ENCODE measurements around the gene PCP4. TPM values are rescaled to one million over a fixed set of nuclear protein-coding genes. Genes with fewer than 3 reads are reported as not detected.

PCP4 gene
- total RNA-seq, 4 donors from 2014 or later = not detected

GRCh38 chr21:39843916-39844315 lies 23.3 kb upstream of the PCP4 start:
- Histone ChIP-seq H3K9me3 (no peaks in the 10 kb centered on the region), H3K4me3 (no peak overlapping the region), H3K4me1 (no peaks in the 10 kb centered on the region), H3K27me3 (no peaks in the 10 kb centered on the region), H3K36me3 (no peaks in the 10 kb centered on the region), H3K27ac (no peak overlapping the region)
- ATAC-seq (no peak), DNase-seq (no peak)
- TF ChIP-seq CTCF (IDR thresholded peaks at IDR 0.05 in 4 of 5, conservative IDR thresholded peaks at IDR 0.05 in 1 of 5) = no peak
- no peak for TF ChIP-seq POLR2A (IDR thresholded peaks at IDR 0.05)
- intact Hi-C loops (cut with DNase I; ENCODE audit: low total_unique reads) (no loop called here), in situ Hi-C loops (cut with MboI; ENCODE audit: low sequenced_read_pairs in 4 of 4) (no loop called here)

- DNase-seq (no peak), ATAC-seq (no peak)
- TF ChIP-seq POLR2A (IDR thresholded peaks at IDR 0.05) (no peak), CTCF (IDR thresholded peaks at IDR 0.05 in 4 of 5, conservative IDR thresholded peaks at IDR 0.05 in 1 of 5) (no peak)
- H3K9me3 ChIP-seq = no peaks in the 10 kb centered on the region
- no peaks in the 10 kb centered on the region for H3K27me3 ChIP-seq
- in situ Hi-C loops (cut with MboI; ENCODE audit: low sequenced_read_pairs in 4 of 4) = no loop called here
- intact Hi-C loops (cut with DNase I; ENCODE audit: low total_unique reads) = no loop called here
- no peak overlapping the region for H3K4me3 ChIP-seq
- H3K27ac ChIP-seq = no peak overlapping the region
- no peaks in the 10 kb centered on the region for H3K36me3 ChIP-seq
- H3K4me1 ChIP-seq = no peaks in the 10 kb centered on the region
Observed at GRCh38 chr21:39845571-39846130, 21.6 kb upstream of the PCP4 start.

- Histone ChIP-seq H3K27ac (no peak overlapping the region), H3K27me3 (no peaks in the 10 kb centered on the region), H3K4me3 (no peak overlapping the region), H3K9me3 (no peaks in the 10 kb centered on the region), H3K4me1 (no peaks in the 10 kb centered on the region), H3K36me3 (no peaks in the 10 kb centered on the region)
- intact Hi-C loops (cut with DNase I; ENCODE audit: low total_unique reads) = no loop called here
- in situ Hi-C loops (cut with MboI; ENCODE audit: low sequenced_read_pairs in 4 of 4) = no loop called here
- TF ChIP-seq POLR2A (IDR thresholded peaks at IDR 0.05) (no peak), CTCF (IDR thresholded peaks at IDR 0.05 in 4 of 5, conservative IDR thresholded peaks at IDR 0.05 in 1 of 5) (no peak)
- ATAC-seq = no peak
- no peak for DNase-seq
Observed at GRCh38 chr21:39847877-39848276, 19.4 kb upstream of the PCP4 start.

GRCh38 chr21:39849014-39849655 lies 18.1 kb upstream of the PCP4 start:
- H3K4me3 ChIP-seq = no peak overlapping the region
- H3K9me3 ChIP-seq = no peaks in the 10 kb centered on the region
- in situ Hi-C loops (cut with MboI; ENCODE audit: low sequenced_read_pairs in 4 of 4) (no loop called here), intact Hi-C loops (cut with DNase I; ENCODE audit: low total_unique reads) (no loop called here)
- no peak for ATAC-seq
- no peak for DNase-seq
- H3K36me3 ChIP-seq = no peaks in the 10 kb centered on the region
- no peak overlapping the region for H3K27ac ChIP-seq
- TF ChIP-seq POLR2A (IDR thresholded peaks at IDR 0.05) = no peak
- TF ChIP-seq CTCF (IDR thresholded peaks at IDR 0.05 in 4 of 5, conservative IDR thresholded peaks at IDR 0.05 in 1 of 5) = no peak
- no peaks in the 10 kb centered on the region for H3K27me3 ChIP-seq
- no peaks in the 10 kb centered on the region for H3K4me1 ChIP-seq

Measured in gastrocnemius medialis (tissue), 4 donors.